K562 (cell line): Measurements from ENCODE around the gene PCDH1. TPM values are rescaled to one million over a fixed set of nuclear protein-coding genes. Genes with fewer than 3 reads are reported as not detected.
A peak's percentile ranks its signal among the peaks of the same experiment; 100 is the strongest.

Source experiments
- ATF1 ChIP-seq, 2 experiments: fragments of 450-650 bp in 1 of 2; IDR thresholded peaks; 2 replicates each; pipeline ENCODE4 v1.6.1; 2016; ENCODE audit warnings: missing compliant biosample characterization in 1 of 2, missing genetic modification characterization in 1 of 2
- ATF7 ChIP-seq: fragments of 450-650 bp; IDR thresholded peaks from 2 replicates; pipeline ENCODE4 v1.7.1; 2014; ENCODE audit warnings: mild to moderate bottlenecking, moderate library complexity
- BHLHE40 ChIP-seq: IDR thresholded peaks from 2 replicates; pipeline ENCODE4 v1.6.1; 2011; ENCODE audit warnings: low read length, improper control_type of control experiment
- DACH1 ChIP-seq: fragments of 450-650 bp; IDR thresholded peaks from 2 replicates; pipeline ENCODE4 v1.6.1; 2018; ENCODE audit not compliant: partially characterized antibody
- FOXM1 ChIP-seq, 2 experiments: fragments of 450-650 bp in 1 of 2; sonication (generic) in 1 of 2; formaldehyde crosslinking in 1 of 2; IDR thresholded peaks; 2 replicates each; pipeline versions ENCODE4 v1.6.1 to v1.9.0; 2017 to 2022; ENCODE audit warnings: low read depth in 2 of 2, mild to moderate bottlenecking in 2 of 2, missing genetic modification reagents in 1 of 2, moderate library complexity in 1 of 2
- HDAC6 ChIP-seq: IDR thresholded peaks from 2 replicates; pipeline ENCODE4 v1.6.1; 2012; ENCODE audit warnings: low read depth, mild to moderate bottlenecking, control low read depth, inconsistent platforms, low read length, moderate library complexity
- KLF13 ChIP-seq: fragments of 450-650 bp; IDR thresholded peaks from 2 replicates; pipeline ENCODE4 v1.6.1; 2016; ENCODE audit warnings: missing genetic modification characterization, low read depth, mild to moderate bottlenecking, missing compliant biosample characterization, moderate library complexity, borderline replicate concordance
- KLF6 ChIP-seq: fragments of 250-450 bp; sonication (Bioruptor Pico); IDR thresholded peaks from 2 replicates; pipeline ENCODE4 v1.4.0; 2020; ENCODE audit warnings: mild to moderate bottlenecking, moderate library complexity, borderline replicate concordance
- RERE ChIP-seq: sonication (generic); formaldehyde crosslinking; IDR thresholded peaks from 2 replicates; pipeline ENCODE4 v1.8.0; 2023; ENCODE audit warnings: missing genetic modification reagents, mild to moderate bottlenecking, borderline replicate concordance
- SMARCA4 ChIP-seq: fragments of 450-650 bp; IDR thresholded peaks from 2 replicates; pipeline ENCODE4 v1.6.1; 2016
- SMARCB1 ChIP-seq: IDR thresholded peaks from 2 replicates; pipeline ENCODE4 v1.6.1; 2011; ENCODE audit warnings: improper control_type of control experiment, low read depth; ENCODE audit not compliant: insufficient read length
- SMARCE1 ChIP-seq: fragments of 450-650 bp; IDR thresholded peaks from 2 replicates; pipeline ENCODE4 v1.7.1; 2016; ENCODE audit warnings: mild to moderate bottlenecking
- SRSF1 ChIP-seq: fragments of 200-400 bp; formaldehyde crosslinking; IDR thresholded peaks from 2 replicates; pipeline ENCODE4 v1.6.1; 2017; ENCODE audit warnings: mild to moderate bottlenecking, low read depth, low read length, moderate library complexity
- TAL1 ChIP-seq: fragments of 450-650 bp; IDR thresholded peaks from 2 replicates; pipeline ENCODE4 v1.6.1; 2016; ENCODE audit warnings: mild to moderate bottlenecking
- TBP ChIP-seq: optimal IDR thresholded peaks from 2 replicates; pipeline ENCODE3; 2011; ENCODE audit warnings: low read depth, low read length, improper control_type of control experiment
- ZBED1 ChIP-seq: IDR thresholded peaks from 2 replicates; pipeline ENCODE4 v1.6.1; 2014
- ZFP91 ChIP-seq: sonication (generic); formaldehyde crosslinking; IDR thresholded peaks from 2 replicates; pipeline ENCODE4 v1.8.0; 2022; ENCODE audit warnings: mild to moderate bottlenecking, missing genetic modification reagents
- ZNF23 ChIP-seq: fragments of 250-450 bp; sonication (Bioruptor Pico); IDR thresholded peaks from 2 replicates; pipeline ENCODE4 v1.4.0; 2020; ENCODE audit warnings: mild to moderate bottlenecking
- polyA plus RNA-seq, 8 experiments: library from polyadenylated mRNA; depleted of rRNA in 4 of 8; stranded (reverse) in 5 of 8; unstranded in 3 of 8; fragments of >200 nt; fragmentation: Nextera tagmentation in 2 of 8; fragmentation: Illumina TruSeq in 1 of 8; extraction: Ambion mirVana in 2 of 8; extraction: Trizol in 1 of 8; gene quantifications; 2 replicates each; pipeline versions ENCODE4 v1.2.1 to v1.2.3, GENCODE V29; 2011 to 2014; ENCODE audit warnings: inconsistent platforms in 1 of 8, missing spikeins in 1 of 8
- total RNA-seq, 7 experiments: library from RNA; depleted of rRNA in 6 of 7; stranded (reverse); fragments of >200 nt in 6 of 7; fragmentation: Illumina TruSeq in 2 of 7; extraction: Trizol in 2 of 7; gene quantifications; 2 replicates each; pipeline versions ENCODE4 v1.2.1 to v1.2.3, GENCODE V29; 2011 to 2021; ENCODE audit warnings: low replicate concordance in 1 of 7
- TF ChIP-seq, protein P1 (sequence below): sonication (generic); formaldehyde crosslinking; IDR thresholded peaks from 2 replicates; pipeline ENCODE4 v1.8.0; 2022; ENCODE audit warnings: mild to moderate bottlenecking, missing genetic modification reagents
- TF ChIP-seq, protein P2 (sequence below): sonication (generic); formaldehyde crosslinking; IDR thresholded peaks from 2 replicates; pipeline ENCODE4 v1.9.0; 2022; ENCODE audit warnings: mild to moderate bottlenecking, missing genetic modification reagents

The PCDH1 gene
- total and polyA plus RNA-seq, 9 of the 15 experiments (the other 6 are each of a cell fraction or from before 2014, with no cell fraction given), result 0.11 to 3.6 (median 1.9) TPM; not detected in 1

DNA sequence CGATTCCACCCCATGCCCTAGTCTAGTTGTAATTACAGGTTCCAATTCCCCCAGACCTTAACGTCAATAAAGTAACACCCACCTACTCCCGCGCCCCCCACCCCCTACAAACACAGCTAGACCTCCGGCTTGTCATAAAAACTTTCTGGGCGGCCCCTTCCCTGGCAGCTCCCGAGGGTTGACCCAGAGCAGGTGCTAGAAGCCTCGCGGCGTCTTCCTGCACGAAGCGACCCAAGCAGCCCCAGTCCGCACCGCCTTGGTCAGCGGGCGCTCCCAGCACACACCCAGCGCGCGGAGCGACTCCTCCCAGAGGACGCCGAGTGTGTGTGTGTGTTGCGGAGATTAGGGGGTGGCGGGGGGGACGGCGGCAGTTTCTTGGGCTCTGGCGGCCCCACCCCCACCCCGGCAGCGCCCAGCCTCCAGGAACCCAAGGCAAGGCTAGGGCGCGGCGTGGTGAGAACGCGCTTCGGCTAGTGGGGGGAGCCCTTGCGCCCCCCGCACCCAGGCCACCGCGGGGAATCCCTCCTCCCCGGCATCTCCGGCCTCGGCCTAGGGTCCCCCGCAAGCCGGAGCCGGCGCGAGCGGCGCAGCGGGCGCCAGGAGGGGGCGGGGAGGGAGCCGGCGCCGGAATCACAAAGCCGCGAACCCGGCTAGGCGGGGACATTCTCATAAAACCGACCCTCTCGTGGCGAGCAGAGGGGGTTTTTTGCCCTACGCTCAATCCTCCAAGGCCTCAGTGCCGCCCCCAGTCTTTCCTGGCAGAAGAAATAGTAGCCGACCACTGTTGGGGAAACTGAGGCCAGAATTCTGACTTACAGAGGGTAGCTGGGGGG is 2.2 kb downstream of the PCDH1 start (continued):
- TF ChIP-seq ZBED1, result no peak
- TF ChIP-seq SRSF1, result no peak
- no peak for TF ChIP-seq ATF1 (CRISPR knock-in tag; IDR thresholded peaks at IDR 0.05)
- TF ChIP-seq ATF1 (tag; IDR thresholded peaks at IDR 0.05), result peak; percentile 27; the same call in 1 of the 2 replicates
- no peak for TF ChIP-seq BHLHE40
- TF ChIP-seq KLF13 (tag), result no peak
- TF ChIP-seq KLF6 (CRISPR knock-in tag), result no peak
- no peak for TF ChIP-seq ZFP91 (CRISPR knock-in tag)
- TF ChIP-seq TAL1, result peak; percentile 53; the same call in 1 of the 2 replicates
- no peak for TF ChIP-seq FOXM1 (IDR thresholded peaks at IDR 0.05; ENCODE audit: low read depth)
- TF ChIP-seq FOXM1 (CRISPR knock-in tag; IDR thresholded peaks at IDR 0.05; ENCODE audit: low read depth), result no peak
- TF ChIP-seq DACH1, result no peak
- no peak for TF ChIP-seq RERE (CRISPR knock-in tag)
- TF ChIP-seq, protein P1, sequence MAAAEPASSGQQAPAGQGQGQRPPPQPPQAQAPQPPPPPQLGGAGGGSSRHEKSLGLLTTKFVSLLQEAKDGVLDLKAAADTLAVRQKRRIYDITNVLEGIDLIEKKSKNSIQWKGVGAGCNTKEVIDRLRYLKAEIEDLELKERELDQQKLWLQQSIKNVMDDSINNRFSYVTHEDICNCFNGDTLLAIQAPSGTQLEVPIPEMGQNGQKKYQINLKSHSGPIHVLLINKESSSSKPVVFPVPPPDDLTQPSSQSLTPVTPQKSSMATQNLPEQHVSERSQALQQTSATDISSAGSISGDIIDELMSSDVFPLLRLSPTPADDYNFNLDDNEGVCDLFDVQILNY (CRISPR knock-in tag), result no peak
- TF ChIP-seq, protein P2, sequence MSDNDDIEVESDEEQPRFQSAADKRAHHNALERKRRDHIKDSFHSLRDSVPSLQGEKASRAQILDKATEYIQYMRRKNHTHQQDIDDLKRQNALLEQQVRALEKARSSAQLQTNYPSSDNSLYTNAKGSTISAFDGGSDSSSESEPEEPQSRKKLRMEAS, result peak; percentile 66
- 0 out of 2 replicates have a peak, but pooled peaks have one; percentile 16 for TF ChIP-seq ATF7
- TF ChIP-seq SMARCB1, result no peak
- TF ChIP-seq HDAC6, result no peak
- TF ChIP-seq ZNF23 (CRISPR knock-in tag), result no peak
- no peak for TF ChIP-seq SMARCE1
- peak; percentile 62 for TF ChIP-seq TBP
- peak; percentile 30; the same call in 1 of the 2 replicates for TF ChIP-seq SMARCA4
